ENCODE results near the gene NCOA7. TPM values are rescaled to one million over a fixed set of nuclear protein-coding genes. Genes with fewer than 3 reads are reported as not detected.

NCOA7 gene
- total RNA-seq, 4 donors from 2014 or later: 6.8 to 14.9 (median 13.3) TPM

- 77 to 87% methylated on average over 4 of the region's 4 CpGs for WGBS, 2 donors
- H3K4me3 ChIP-seq (ENCODE audit: low read depth, poor library complexity, severe bottlenecking): no peak overlapping the region
- TF ChIP-seq CTCF (IDR thresholded peaks at IDR 0.05) (no peak), POLR2A (IDR thresholded peaks at IDR 0.05) (no peak)
- no peak for DNase-seq (ENCODE audit: low spot score in 2 of 2)
- intact Hi-C loops (cut with DNase I; ENCODE audit: low total_unique reads): no loop called here
Observed at GRCh38 chr6:125806813-125807212, 16.1 kb downstream of the NCOA7 start.

- DNase-seq (ENCODE audit: low spot score in 2 of 2): no peak
- intact Hi-C loops (cut with DNase I; ENCODE audit: low total_unique reads): no loop called here
- TF ChIP-seq CTCF (IDR thresholded peaks at IDR 0.05) (no peak), POLR2A (IDR thresholded peaks at IDR 0.05) (no peak)
- WGBS, 2 donors: 92% methylated on average over 4 of the region's 4 CpGs
- no peak overlapping the region for H3K4me3 ChIP-seq (ENCODE audit: low read depth, poor library complexity, severe bottlenecking)
Observed at GRCh38 chr6:125807293-125807692, 16.5 kb downstream of the NCOA7 start.

- no peak for DNase-seq (ENCODE audit: low spot score in 2 of 2)
- no peak overlapping the region for H3K4me3 ChIP-seq (ENCODE audit: low read depth, poor library complexity, severe bottlenecking)
- intact Hi-C loops (cut with DNase I; ENCODE audit: low total_unique reads): no loop called here
- WGBS, 2 donors: 85 to 91% methylated on average over 4 of the region's 4 CpGs
- no peak for TF ChIP-seq POLR2A (IDR thresholded peaks at IDR 0.05)
- no peak for TF ChIP-seq CTCF (IDR thresholded peaks at IDR 0.05)
Observed at GRCh38 chr6:125808060-125808459, 17.3 kb downstream of the NCOA7 start.

GRCh38 chr6:125808591-125808990 is 17.8 kb downstream of the NCOA7 start:
- DNase-seq (ENCODE audit: low spot score in 2 of 2): no peak
- no peak for TF ChIP-seq POLR2A (IDR thresholded peaks at IDR 0.05)
- TF ChIP-seq CTCF (IDR thresholded peaks at IDR 0.05): no peak
- H3K4me3 ChIP-seq (ENCODE audit: low read depth, poor library complexity, severe bottlenecking): no peak overlapping the region
- intact Hi-C loops (cut with DNase I; ENCODE audit: low total_unique reads): no loop called here

- DNase-seq (ENCODE audit: low spot score in 2 of 2): no peak
- WGBS, 2 donors: 75 to 80% methylated on average over 3 of the region's 3 CpGs
- TF ChIP-seq POLR2A (IDR thresholded peaks at IDR 0.05) (no peak), CTCF (IDR thresholded peaks at IDR 0.05) (no peak)
- intact Hi-C loops (cut with DNase I; ENCODE audit: low total_unique reads): no loop called here
- H3K4me3 ChIP-seq (ENCODE audit: low read depth, poor library complexity, severe bottlenecking): no peak overlapping the region
Observed at GRCh38 chr6:125809570-125810170, 18.9 kb downstream of the NCOA7 start.

- intact Hi-C loops (cut with DNase I; ENCODE audit: low total_unique reads): no loop called here
- 88 to 93% methylated on average over 1 of the region's 1 CpG for whole genome bisulfite sequencing, 2 donors
- no peak overlapping the region for H3K4me3 ChIP-seq (ENCODE audit: low read depth, poor library complexity, severe bottlenecking)
- no peak for DNase-seq (ENCODE audit: low spot score in 2 of 2)
- no peak for TF ChIP-seq POLR2A (IDR thresholded peaks at IDR 0.05)
- TF ChIP-seq CTCF (IDR thresholded peaks at IDR 0.05): no peak
Observed at GRCh38 chr6:125810445-125810844, 19.7 kb downstream of the NCOA7 start.
